Karpas-422 (cell line): ENCODE results near the gene TFDP1. TPM values are rescaled to one million over a fixed set of nuclear protein-coding genes. Genes with fewer than 3 reads are reported as not detected.

Experiments used
- DNase-seq: peaks from one replicate; pipeline ENCODE4 v3.0.0-alpha.2; 2015
- H2AFZ ChIP-seq: fragments of 200-600 bp; sonication (generic); 2 replicates; pipeline ENCODE4 v1.6.1; 2014; ENCODE audit warnings: antibody characterized with exemption, low read length, mixed read lengths
- H3K27ac ChIP-seq: fragments of 200-600 bp; sonication (generic); 2 replicates; pipeline ENCODE4 v1.5.1; 2014; ENCODE audit warnings: mild to moderate bottlenecking, low read length, moderate library complexity
- H3K27me3 ChIP-seq: fragments of 200-600 bp; sonication (generic); 2 replicates; pipeline ENCODE4 v1.6.1; 2014; ENCODE audit warnings: low read length, mixed read lengths
- H3K36me3 ChIP-seq: fragments of 200-600 bp; sonication (generic); 2 replicates; pipeline ENCODE4 v1.6.1; 2014; ENCODE audit warnings: low read length, mixed read lengths; ENCODE audit not compliant: insufficient read depth
- H3K4me1 ChIP-seq: fragments of 200-600 bp; sonication (generic); 2 replicates; pipeline ENCODE4 v1.6.1; 2014; ENCODE audit warnings: mild to moderate bottlenecking, low read length, mixed read lengths
- H3K4me2 ChIP-seq: fragments of 200-600 bp; sonication (generic); 2 replicates; pipeline ENCODE4 v1.6.1; 2014; ENCODE audit warnings: low read length, low read depth, mild to moderate bottlenecking; ENCODE audit not compliant: poor library complexity, severe bottlenecking
- H3K4me3 ChIP-seq: fragments of 200-600 bp; sonication (generic); 2 replicates; pipeline ENCODE4 v1.5.1; 2014; ENCODE audit warnings: mild to moderate bottlenecking, antibody characterized with exemption, low read length, mixed read lengths
- H3K79me2 ChIP-seq: fragments of 200-600 bp; sonication (generic); 2 replicates; pipeline ENCODE4 v1.6.1; 2014; ENCODE audit warnings: mild to moderate bottlenecking, low read length, mixed read lengths
- H3K9ac ChIP-seq: fragments of 200-600 bp; sonication (generic); 2 replicates; pipeline ENCODE4 v1.6.0; 2014; ENCODE audit warnings: low read length
- H3K9me2 ChIP-seq: fragments of 200-600 bp; sonication (generic), shearing (Covaris generic); replicated peaks from 2 replicates; pipeline ENCODE4 v1.6.0; 2014; ENCODE audit warnings: mild to moderate bottlenecking, low read length, moderate library complexity; ENCODE audit not compliant: insufficient read depth
- H3K9me3 ChIP-seq: fragments of 300-700, 200-600 bp; sonication (generic); 2 replicates; pipeline ENCODE4 v1.6.1; 2014; ENCODE audit warnings: low read length, mixed read lengths
- H4K20me1 ChIP-seq: fragments of 200-600 bp; sonication (generic); 2 replicates; pipeline ENCODE4 v1.6.1; 2014; ENCODE audit warnings: mild to moderate bottlenecking, antibody characterized with exemption, low read length, low read depth; ENCODE audit not compliant: insufficient read depth
- total RNA-seq: library from RNA; depleted of rRNA; stranded (reverse); fragments of >200 nt; shearing (Covaris generic); gene quantifications from 2 replicates; pipeline ENCODE4 v1.2.3, GENCODE V29; 2014; ENCODE audit warnings: low replicate concordance

Gene TFDP1
- total RNA-seq, 1 experiment from 2014 or later, result 89.2 TPM

DNA sequence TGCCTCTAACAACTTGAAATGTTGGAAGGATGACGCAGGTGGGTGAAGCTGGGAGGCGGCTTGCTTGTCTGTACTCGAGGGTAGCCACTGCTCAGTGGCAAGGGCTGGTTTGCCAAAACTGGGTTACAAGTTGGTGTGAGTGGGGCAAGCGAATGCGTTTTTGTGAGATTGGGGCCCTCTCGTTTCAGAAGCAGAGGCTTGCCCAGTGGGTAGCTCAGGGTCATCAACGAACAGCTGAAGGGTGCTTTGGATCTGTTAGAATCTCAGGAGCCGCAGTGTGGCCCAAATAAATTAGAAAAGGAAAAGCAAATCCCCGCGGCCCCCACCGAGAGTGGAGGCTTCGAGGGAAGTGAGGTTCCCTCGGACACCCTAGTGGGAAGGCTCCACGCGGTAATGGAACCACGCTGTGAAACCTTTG lies 66.2 kb downstream of the TFDP1 start:
- Histone ChIP-seq H3K27me3 (no peaks in the 10 kb centered on the region), H4K20me1 (no peaks in the 10 kb centered on the region), H3K9me3 (no peaks in the 10 kb centered on the region), H3K9me2 (no peaks in the 10 kb centered on the region), H3K9ac (no peak overlapping the region), H3K36me3 (no peaks in the 10 kb centered on the region), H3K4me3 (no peak overlapping the region), H3K4me2 (no peak overlapping the region), H3K79me2 (no peaks in the 10 kb centered on the region), H3K27ac (no peak overlapping the region), H3K4me1 (no peaks in the 10 kb centered on the region), H2AFZ (no peak overlapping the region)
- no peak for DNase-seq

DNA sequence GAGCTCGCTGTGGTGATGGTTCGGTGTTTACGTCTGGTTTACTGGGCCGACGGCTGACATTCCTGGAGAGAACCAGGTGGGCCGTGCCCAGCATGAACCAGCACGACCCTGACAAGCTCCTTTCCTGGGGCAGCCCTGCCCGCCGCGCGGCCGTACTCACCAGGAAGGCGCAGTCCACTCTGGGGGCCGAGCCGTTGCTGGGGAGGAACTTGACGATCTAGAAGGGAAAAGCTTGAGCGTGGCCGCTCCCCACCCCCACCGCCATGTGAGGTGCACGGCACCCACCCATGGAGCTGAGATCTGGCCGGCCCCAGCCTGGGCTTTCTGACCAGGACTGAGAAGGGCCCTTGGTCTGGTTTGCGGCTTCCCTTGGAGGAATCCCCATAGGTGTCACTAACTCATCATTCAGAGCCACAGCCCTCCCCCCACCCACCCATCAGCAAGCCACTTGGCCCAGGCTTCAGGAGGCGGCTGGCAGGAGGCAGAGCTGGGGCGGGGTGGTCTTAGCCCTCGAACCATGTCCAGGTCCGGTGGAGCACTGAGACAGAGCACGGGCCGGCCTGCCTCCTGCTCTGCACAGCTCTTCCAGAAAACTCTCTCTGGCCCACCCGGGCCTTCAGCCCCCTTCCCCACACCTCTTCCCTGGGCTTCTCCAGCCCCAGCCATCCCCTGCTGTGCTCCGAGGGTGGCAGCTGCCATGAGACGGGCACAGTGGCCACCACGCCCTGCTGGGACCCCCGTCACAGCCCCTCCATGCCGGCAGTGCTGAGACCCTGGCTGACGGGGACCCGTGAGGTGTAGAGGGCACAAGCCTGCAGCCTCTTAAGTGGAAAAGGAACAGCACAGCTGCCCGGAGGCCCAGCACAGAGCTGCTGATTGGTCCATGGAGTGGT lies 67.2 kb downstream of the TFDP1 start:
- H3K79me2 ChIP-seq, result no peaks in the 10 kb centered on the region
- no peak overlapping the region for H3K27ac ChIP-seq
- no peak overlapping the region for H3K4me3 ChIP-seq
- no peak for DNase-seq
- no peaks in the 10 kb centered on the region for H3K27me3 ChIP-seq
- no peak overlapping the region for H2AFZ ChIP-seq
- no peaks in the 10 kb centered on the region for H3K9me2 ChIP-seq
- H3K9me3 ChIP-seq, result no peaks in the 10 kb centered on the region
- no peaks in the 10 kb centered on the region for H3K36me3 ChIP-seq
- H4K20me1 ChIP-seq, result no peaks in the 10 kb centered on the region
- no peaks in the 10 kb centered on the region for H3K4me1 ChIP-seq
- H3K9ac ChIP-seq, result no peak overlapping the region
- H3K4me2 ChIP-seq, result no peak overlapping the region

DNA sequence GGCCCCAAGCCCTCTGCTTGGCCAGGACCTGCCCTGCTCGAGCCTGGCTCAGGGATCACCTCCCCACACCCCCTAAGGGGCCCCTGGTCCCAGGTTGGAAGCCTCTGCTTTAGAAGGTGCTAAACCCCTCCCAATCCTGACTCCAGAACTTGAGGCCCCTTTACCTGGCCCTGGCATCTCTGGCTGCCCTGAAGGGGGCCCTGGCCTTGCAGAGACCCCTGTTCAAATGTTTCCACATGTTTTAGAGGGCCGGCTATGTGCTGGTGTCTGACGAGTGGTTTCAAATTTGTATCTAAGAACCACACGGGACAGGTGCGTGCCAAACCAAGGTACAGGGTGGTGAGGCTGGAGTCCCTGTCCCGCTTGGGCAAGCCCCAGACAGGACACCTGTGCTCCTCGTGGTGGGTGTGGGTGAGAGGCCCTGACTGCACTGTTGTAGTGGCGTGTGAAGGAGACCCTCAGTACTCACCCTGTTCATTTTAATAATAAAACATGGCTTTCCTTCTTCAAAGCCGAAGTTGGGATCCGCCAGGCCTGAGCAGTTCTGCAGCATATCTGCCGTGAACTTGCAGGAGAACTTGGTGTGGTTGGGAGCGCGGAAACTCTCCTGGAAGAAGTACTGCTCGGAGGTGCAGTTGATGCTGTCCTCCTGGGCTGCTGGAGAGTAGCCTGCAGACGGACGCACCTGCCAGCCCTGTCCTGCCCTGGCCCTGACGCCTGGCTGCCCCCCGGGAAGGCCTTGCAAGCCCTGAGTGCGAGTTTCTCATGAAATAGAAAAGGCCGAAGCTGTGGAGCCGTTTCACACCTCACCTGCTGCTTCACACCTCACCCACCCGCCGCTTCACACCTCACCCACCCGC lies 68.1 kb downstream of the TFDP1 start:
- Histone ChIP-seq H3K9me3 (no peaks in the 10 kb centered on the region), H3K9me2 (no peaks in the 10 kb centered on the region), H3K36me3 (no peaks in the 10 kb centered on the region), H3K4me3 (no peak overlapping the region), H3K9ac (no peak overlapping the region), H3K4me2 (no peak overlapping the region), H3K79me2 (no peaks in the 10 kb centered on the region), H3K27ac (no peak overlapping the region), H3K4me1 (no peaks in the 10 kb centered on the region), H3K27me3 (no peaks in the 10 kb centered on the region), H4K20me1 (no peaks in the 10 kb centered on the region), H2AFZ (no peak overlapping the region)
- DNase-seq, result no peak

DNA sequence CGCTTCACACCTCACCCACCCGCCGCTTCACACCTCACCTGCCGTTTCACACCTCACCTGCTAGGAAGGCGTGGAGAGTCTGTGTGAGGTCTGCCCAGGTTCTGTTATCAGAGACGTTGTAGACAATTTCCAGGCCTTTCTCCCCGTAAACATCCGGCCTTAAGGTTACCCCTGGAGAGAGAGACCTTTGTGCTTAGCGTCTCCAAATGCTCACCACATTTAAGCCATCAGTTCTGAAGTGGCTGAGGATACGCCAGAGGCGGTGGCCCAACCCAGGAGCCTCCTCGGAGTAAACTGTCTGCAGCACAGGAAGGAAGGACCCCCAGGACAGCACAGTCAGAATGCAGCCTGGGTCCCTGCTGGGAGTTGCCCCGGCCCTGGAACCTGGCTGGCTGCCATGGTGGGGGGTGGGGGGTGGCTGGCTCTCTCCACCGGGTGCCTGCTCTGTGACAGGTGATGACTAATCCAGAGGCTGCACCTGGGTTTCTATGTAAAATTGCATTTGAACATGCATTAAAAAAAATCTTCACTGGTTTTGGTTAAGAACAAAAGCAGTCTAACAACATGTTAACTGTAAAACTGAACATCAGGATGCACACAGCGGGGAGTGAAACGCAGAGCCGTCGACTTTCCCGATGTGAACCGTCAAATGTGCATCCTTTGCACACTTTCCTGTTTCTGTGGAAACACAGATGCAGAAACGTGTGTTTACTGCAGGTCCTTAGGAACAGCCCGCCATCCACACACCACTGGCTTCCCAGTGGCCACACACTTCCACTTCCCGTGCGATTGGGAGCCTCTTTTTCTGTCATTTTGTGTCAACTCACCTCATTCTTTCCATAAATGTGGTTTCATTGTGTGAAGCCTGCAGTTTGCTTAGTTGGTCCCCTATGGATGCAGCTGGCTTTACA lies 69.0 kb downstream of the TFDP1 start:
- Histone ChIP-seq H3K4me3 (no peak overlapping the region), H3K36me3 (no peaks in the 10 kb centered on the region), H2AFZ (no peak overlapping the region), H3K9me2 (no peaks in the 10 kb centered on the region), H3K4me1 (no peaks in the 10 kb centered on the region), H4K20me1 (no peaks in the 10 kb centered on the region), H3K9ac (no peak overlapping the region), H3K27ac (no peak overlapping the region), H3K4me2 (no peak overlapping the region), H3K9me3 (no peaks in the 10 kb centered on the region), H3K27me3 (no peaks in the 10 kb centered on the region), H3K79me2 (no peaks in the 10 kb centered on the region)
- DNase-seq, result no peak

DNA sequence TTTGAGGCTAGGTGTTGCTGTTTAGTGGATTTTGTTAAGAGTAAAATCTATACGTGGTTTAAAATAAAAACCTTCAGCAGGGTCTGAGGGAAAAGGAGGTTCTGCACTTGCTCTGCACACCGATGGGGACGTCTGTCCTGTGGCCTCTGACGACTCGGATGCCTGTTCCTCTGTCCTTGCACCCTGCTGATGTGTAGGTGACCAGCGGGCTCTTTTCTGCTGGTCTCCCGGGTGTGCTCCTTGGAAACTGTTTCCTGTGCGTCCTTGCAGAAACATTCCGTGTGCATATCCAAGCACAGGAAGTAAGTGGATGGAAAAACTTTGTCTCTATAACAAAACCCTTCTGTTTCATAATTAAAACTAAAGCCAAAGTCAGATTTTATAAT lies 69.6 kb downstream of the TFDP1 start:
- Histone ChIP-seq H3K27me3 (no peaks in the 10 kb centered on the region), H3K9ac (no peak overlapping the region), H2AFZ (no peak overlapping the region), H3K9me3 (no peaks in the 10 kb centered on the region), H3K9me2 (no peaks in the 10 kb centered on the region), H4K20me1 (no peaks in the 10 kb centered on the region), H3K79me2 (no peaks in the 10 kb centered on the region), H3K4me3 (no peak overlapping the region), H3K4me2 (no peak overlapping the region), H3K27ac (no peak overlapping the region), H3K4me1 (no peaks in the 10 kb centered on the region), H3K36me3 (no peaks in the 10 kb centered on the region)
- DNase-seq, result no peak

DNA sequence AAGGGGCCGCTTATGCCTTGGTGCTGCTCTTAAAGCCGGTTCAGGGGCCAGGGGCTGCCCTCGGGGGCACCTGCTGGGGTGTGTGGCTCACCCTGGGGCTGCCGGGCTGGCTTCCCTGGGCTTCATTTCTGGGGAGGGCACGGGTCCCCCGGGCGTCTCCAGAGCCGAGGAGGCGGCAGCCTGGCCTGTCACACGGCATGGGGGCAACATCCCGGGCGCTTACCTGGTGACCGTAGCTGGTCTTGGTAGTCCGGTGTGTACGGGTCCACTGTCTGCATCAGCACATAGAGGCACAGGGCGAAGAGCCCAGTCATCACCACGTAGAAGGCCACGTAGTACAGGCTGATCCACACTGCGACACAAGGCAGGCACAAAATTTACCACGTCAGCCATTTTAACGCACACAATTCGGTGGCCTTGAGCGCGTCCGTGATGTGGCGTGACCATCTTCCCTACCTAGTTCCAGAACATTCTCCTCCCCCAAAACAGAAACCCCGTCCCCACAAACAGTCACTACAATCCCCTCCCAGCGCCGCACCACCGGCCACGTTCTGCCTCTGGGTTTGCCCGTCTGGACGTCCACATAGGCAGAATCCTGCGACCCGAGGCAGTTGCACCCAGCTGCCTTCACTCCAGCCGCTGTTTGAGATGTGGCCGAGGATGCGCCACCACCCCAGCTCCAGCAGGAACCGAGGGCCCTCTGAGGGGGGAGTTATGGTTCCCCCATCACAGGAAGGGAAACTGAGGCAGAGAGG lies 70.2 kb downstream of the TFDP1 start:
- Histone ChIP-seq H3K9ac (no peak overlapping the region), H3K36me3 (no peaks in the 10 kb centered on the region), H3K4me1 (no peaks in the 10 kb centered on the region), H3K9me3 (no peaks in the 10 kb centered on the region), H3K27ac (no peak overlapping the region), H3K4me3 (no peak overlapping the region), H3K27me3 (no peaks in the 10 kb centered on the region), H3K4me2 (no peak overlapping the region), H4K20me1 (no peaks in the 10 kb centered on the region), H2AFZ (no peak overlapping the region), H3K79me2 (no peaks in the 10 kb centered on the region), H3K9me2 (no peaks in the 10 kb centered on the region)
- DNase-seq, result no peak

DNA sequence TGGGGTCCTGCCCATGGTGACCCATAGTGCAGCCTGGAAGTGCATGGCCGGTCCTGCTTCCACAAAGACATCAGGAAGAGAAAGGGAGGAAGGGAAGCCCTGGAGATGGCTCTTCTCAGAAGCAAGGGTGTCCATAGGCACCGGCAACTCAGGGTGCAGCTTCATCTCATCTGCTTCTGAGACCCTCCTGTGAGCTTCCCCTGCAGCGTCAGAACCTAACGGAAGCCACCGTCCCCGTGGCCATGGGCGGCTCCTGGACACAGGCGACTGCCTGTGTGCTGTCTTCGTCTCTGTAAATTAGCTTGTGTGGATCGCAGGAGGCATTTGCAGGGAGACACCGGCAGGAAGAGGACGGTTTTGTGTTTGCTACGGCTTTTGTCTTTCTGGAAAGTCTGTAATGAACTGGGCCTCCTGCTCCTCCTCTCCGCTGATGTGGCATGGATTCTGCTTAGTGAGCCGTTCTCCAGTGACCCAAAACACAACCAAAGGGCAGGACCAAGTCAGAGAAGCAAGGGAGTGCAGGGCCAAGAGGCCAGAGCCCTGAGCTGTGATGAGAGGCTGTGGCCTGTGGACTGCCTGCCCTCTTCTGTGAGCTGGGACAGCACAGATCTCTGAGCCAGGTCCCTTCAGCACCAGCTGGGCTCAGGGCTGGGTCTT lies 70.9 kb downstream of the TFDP1 start:
- H3K36me3 ChIP-seq, result no peaks in the 10 kb centered on the region
- DNase-seq, result no peak
- H3K9me3 ChIP-seq, result no peaks in the 10 kb centered on the region

More for the DNA sequence above, 70.9 kb downstream of the TFDP1 start:
- H3K9ac ChIP-seq, result no peak overlapping the region
- H3K27me3 ChIP-seq, result no peaks in the 10 kb centered on the region
- H3K4me2 ChIP-seq, result no peak overlapping the region
- no peak overlapping the region for H3K4me3 ChIP-seq
- H4K20me1 ChIP-seq, result no peaks in the 10 kb centered on the region
- H3K27ac ChIP-seq, result no peak overlapping the region
- no peaks in the 10 kb centered on the region for H3K9me2 ChIP-seq
- no peak overlapping the region for H2AFZ ChIP-seq
- H3K4me1 ChIP-seq, result no peaks in the 10 kb centered on the region
- no peaks in the 10 kb centered on the region for H3K79me2 ChIP-seq
